Measurements from ENCODE around the gene CD3E.

DNA sequence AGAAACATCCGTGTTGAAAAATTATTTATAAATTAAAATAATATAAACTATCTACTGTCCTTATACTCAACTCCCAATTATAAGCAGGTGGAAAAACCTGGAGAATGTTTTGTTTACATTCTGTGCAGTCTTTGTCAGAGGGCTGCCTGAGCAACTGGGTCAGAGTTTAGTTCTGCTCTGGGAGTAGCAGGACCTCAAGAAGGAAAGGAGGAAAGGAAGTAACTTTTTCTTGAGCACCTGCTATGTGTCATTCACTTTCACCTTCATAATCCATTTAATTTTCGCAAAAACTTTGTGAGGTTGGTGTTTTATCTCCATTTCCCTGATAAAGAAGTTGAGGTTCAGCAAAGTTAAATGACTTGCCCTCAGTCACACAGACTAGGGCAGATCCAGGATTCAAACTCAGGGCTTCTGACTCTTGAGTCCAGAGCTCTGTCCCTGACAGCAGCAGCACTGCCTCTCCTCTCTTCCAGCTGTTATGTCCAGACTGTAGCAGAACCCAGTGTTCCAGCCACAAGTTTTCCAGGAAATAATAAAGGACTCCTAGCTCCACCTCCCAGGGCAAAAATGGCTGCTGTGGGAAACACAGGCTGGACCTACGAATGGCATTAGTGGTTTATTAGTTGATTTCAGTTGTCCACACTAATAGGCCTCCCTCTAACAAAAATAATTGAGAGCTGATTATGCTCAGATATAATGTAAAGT is 6.4 kb downstream of the CD3E start:
- TF ChIP-seq, protein P1, sequence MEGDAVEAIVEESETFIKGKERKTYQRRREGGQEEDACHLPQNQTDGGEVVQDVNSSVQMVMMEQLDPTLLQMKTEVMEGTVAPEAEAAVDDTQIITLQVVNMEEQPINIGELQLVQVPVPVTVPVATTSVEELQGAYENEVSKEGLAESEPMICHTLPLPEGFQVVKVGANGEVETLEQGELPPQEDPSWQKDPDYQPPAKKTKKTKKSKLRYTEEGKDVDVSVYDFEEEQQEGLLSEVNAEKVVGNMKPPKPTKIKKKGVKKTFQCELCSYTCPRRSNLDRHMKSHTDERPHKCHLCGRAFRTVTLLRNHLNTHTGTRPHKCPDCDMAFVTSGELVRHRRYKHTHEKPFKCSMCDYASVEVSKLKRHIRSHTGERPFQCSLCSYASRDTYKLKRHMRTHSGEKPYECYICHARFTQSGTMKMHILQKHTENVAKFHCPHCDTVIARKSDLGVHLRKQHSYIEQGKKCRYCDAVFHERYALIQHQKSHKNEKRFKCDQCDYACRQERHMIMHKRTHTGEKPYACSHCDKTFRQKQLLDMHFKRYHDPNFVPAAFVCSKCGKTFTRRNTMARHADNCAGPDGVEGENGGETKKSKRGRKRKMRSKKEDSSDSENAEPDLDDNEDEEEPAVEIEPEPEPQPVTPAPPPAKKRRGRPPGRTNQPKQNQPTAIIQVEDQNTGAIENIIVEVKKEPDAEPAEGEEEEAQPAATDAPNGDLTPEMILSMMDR (IDR thresholded peaks at IDR 0.05; ENCODE audit: control extremely low read depth in 1 of 3, insufficient read depth in 1 of 3, low read depth in 1 of 3, low read length in 3 of 3): no peak
- no peak for TF ChIP-seq JUND (IDR thresholded peaks at IDR 0.05; ENCODE audit: low read length)
- TF ChIP-seq, protein P2, sequence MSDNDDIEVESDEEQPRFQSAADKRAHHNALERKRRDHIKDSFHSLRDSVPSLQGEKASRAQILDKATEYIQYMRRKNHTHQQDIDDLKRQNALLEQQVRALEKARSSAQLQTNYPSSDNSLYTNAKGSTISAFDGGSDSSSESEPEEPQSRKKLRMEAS (IDR thresholded peaks at IDR 0.05): no peak
- no peak for TF ChIP-seq TAF1 (IDR thresholded peaks at IDR 0.05; ENCODE audit: low read depth, low read length)
- TF ChIP-seq POLR2A (IDR thresholded peaks at IDR 0.05; ENCODE audit: control extremely low read depth in 1 of 2, low read depth in 2 of 2, low read length in 2 of 2): no peak
- TF ChIP-seq, protein P3, sequence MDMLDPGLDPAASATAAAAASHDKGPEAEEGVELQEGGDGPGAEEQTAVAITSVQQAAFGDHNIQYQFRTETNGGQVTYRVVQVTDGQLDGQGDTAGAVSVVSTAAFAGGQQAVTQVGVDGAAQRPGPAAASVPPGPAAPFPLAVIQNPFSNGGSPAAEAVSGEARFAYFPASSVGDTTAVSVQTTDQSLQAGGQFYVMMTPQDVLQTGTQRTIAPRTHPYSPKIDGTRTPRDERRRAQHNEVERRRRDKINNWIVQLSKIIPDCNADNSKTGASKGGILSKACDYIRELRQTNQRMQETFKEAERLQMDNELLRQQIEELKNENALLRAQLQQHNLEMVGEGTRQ (IDR thresholded peaks at IDR 0.05; ENCODE audit: low read length): no peak
- TF ChIP-seq JUN (IDR thresholded peaks at IDR 0.05; ENCODE audit: low read depth, low read length): no peak
- no peak for TF ChIP-seq RXRA (IDR thresholded peaks at IDR 0.05; ENCODE audit: insufficient read depth, low read depth, low read length)
- no peak for TF ChIP-seq EGR1 (IDR thresholded peaks at IDR 0.05; ENCODE audit: borderline replicate concordance, low read depth, low read length)
- TF ChIP-seq RNF2 (IDR thresholded peaks at IDR 0.05; ENCODE audit: borderline replicate concordance, low read depth, low read length, missing control alignments, poor library complexity, severe bottlenecking): no peak
- TF ChIP-seq TCF12 (IDR thresholded peaks at IDR 0.05; ENCODE audit: low read depth, low read length): no peak
- TF ChIP-seq POLR2AphosphoS5 (IDR thresholded peaks at IDR 0.05; ENCODE audit: low read depth, low read length): no peak
- no peak for TF ChIP-seq YY1 (IDR thresholded peaks at IDR 0.05; ENCODE audit: low read depth, low read length)

All from H1 (cell line).